ENCODE measurements around the gene DSG3.

- no peak for TF ChIP-seq CTCF (IDR thresholded peaks at IDR 0.05; ENCODE audit: low read depth, low read length)
- no peak for TF ChIP-seq EZH2phosphoT487 (IDR thresholded peaks at IDR 0.05; ENCODE audit: low read depth)
Observed at GRCh38 chr18:31447530-31448191, at the start of gene DSG3.

All from OCI-LY3 (cell line).